Spleen (tissue), 11 donors: ENCODE data around the gene ZNF429. TPM values are rescaled to one million over a fixed set of nuclear protein-coding genes. Genes with fewer than 3 reads are reported as not detected.
A peak's percentile ranks its signal among the peaks of the same experiment; 100 is the strongest.

Experiments
- DNase-seq: peaks from one replicate; pipeline ENCODE4 v3.0.0-alpha.2; 2020
- H3K27ac ChIP-seq, 8 donors: fragments of 200-600 bp; sonication (generic) in 7 of 8; 1 replicate in 4 of 8; 2 replicates in 4 of 8; pipeline versions ENCODE4 v1.5.0 to v1.8.0; 2016 to 2021; ENCODE audit warnings: inconsistent platforms in 4 of 8, mild to moderate bottlenecking in 4 of 8, moderate library complexity in 1 of 8
- H3K27me3 ChIP-seq, 7 donors: fragments of 200-600 bp; sonication (generic) in 6 of 7; replicated peaks in 1 of 7; 1 replicate in 4 of 7; 2 replicates in 3 of 7; pipeline versions ENCODE4 v1.5.0 to v1.8.0; 2016 to 2021; ENCODE audit warnings: inconsistent platforms in 3 of 7, mild to moderate bottlenecking in 1 of 7
- H3K36me3 ChIP-seq, 6 donors: fragments of 200-600 bp; sonication (generic) in 5 of 6; 1 replicate in 4 of 6; 2 replicates in 2 of 6; pipeline versions ENCODE4 v1.5.0 to v1.8.0; 2016 to 2021; ENCODE audit warnings: inconsistent platforms in 2 of 6
- H3K4me1 ChIP-seq, 6 donors: fragments of 200-600 bp; sonication (generic) in 5 of 6; 1 replicate in 3 of 6; 2 replicates in 3 of 6; pipeline versions ENCODE4 v1.5.0 to v1.8.0; 2016 to 2021; ENCODE audit warnings: inconsistent platforms in 3 of 6
- H3K4me3 ChIP-seq, 8 donors: fragments of 200-600 bp; sonication (generic) in 7 of 8; 1 replicate in 4 of 8; 2 replicates in 4 of 8; pipeline versions ENCODE4 v1.5.0 to v1.8.0; 2016 to 2021; ENCODE audit warnings: inconsistent platforms in 4 of 8, mild to moderate bottlenecking in 4 of 8, moderate library complexity in 2 of 8
- H3K9me3 ChIP-seq, 8 donors: fragments of 200-600 bp; sonication (generic) in 7 of 8; 1 replicate in 4 of 8; 2 replicates in 4 of 8; pipeline versions ENCODE4 v1.5.0 to v1.8.0; 2016 to 2021; ENCODE audit warnings: inconsistent platforms in 4 of 8
- POLR2A ChIP-seq, 3 donors: fragments of 450-650 bp; IDR thresholded peaks; one replicate each; pipeline ENCODE4 v1.5.1; 2017; ENCODE audit warnings: antibody characterized with exemption in 3 of 3, mild to moderate bottlenecking in 1 of 3
- POLR2AphosphoS5 ChIP-seq, 3 donors: sonication (generic); formaldehyde crosslinking; IDR thresholded peaks; one replicate each; pipeline ENCODE4 v1.5.1; 2017; ENCODE audit warnings: antibody characterized with exemption in 3 of 3
- WGBS, 5 donors: extraction: QIAGEN DNeasy Blood & Tissue Kit in 3 of 5; methylation state at CpG; one replicate each; pipeline versions ENCODE4 v1.1.5 to v1.1.7; 2013 to 2018; 5-methylcytosine and 5-hydroxymethylcytosine counted together
- intact Hi-C: fragments of 100-400 bp; cut with DNase I; formaldehyde crosslinking; loops from one replicate; pipeline ENCODE4 v1.15.0; 2023; ENCODE audit warnings: low total_unique reads
- polyA plus RNA-seq, 3 donors: library from polyadenylated mRNA; stranded (reverse); fragments of 200-250 nt; gene quantifications; one replicate each; pipeline ENCODE4 v1.2.1, GENCODE V29; 2013
- total RNA-seq, 7 donors: library from RNA; depleted of rRNA in 3 of 7; stranded (reverse); fragments of >200 nt in 3 of 7; fragmentation: NEBNext Ultra II Directional in 4 of 7; extraction: Animal tissue kit (Norgen Biotek cat#: 25700) in 4 of 7; gene quantifications; one replicate each; pipeline versions ENCODE4 v1.1.0 to v1.2.1, GENCODE V29; 2016 to 2021
- TF ChIP-seq, protein P1 (sequence below), 11 experiments: fragments of 200-600 bp in 7 of 11; fragments of 450-650 bp in 4 of 11; sonication (generic) in 4 of 11; IDR thresholded peaks in 8 of 11; conservative IDR thresholded peaks in 3 of 11; 1 replicate in 7 of 11; 2 replicates in 4 of 11; pipeline versions ENCODE4 v1.4.0 to v1.8.0; 2016 to 2021; ENCODE audit warnings: antibody characterized with exemption in 11 of 11, inconsistent platforms in 4 of 11, mild to moderate bottlenecking in 1 of 11
- donor health status: healthy with polysubstance abuse.
- donor health status: DM: no; HTN: no; CAD: no; lungs with moderate emphysema.
- donor health status: DM: no; HTN: no; CAD: no.
- donor health status: Bipolar disorder and iron deficiency.
- donor health status: healthy.
- donor health status: DM: no; HTN: no; CAD: no.
- donor health status: DM: yes; HTN: yes; CAD: no.

The ZNF429 gene
- total and polyA plus RNA-seq, 10 donors: 6.9 to 45.0 (median 16.9) TPM

DNA sequence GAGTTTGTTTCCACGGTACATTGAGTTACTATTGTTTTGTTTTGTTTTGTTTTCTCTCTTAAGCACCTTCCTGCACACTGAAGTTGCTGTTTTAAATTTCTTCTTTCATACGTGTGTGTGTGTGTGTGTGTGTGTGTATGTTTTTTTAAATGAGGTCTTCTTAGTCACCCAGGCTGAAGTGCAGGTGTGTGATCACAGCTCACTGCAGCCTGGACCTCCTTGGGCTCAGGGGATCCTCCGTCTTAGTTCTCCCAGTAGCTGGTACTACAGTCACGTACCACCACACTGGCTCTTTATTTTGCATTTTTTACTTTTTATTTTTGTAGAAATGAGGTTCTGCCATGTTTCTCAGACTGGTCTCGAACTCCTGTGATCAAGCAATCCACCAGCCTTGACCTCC is 20.8 kb upstream of the ZNF429 start:
- Histone ChIP-seq H3K27ac (no peak overlapping the region), H3K9me3 (peaks cover 0 to 48% (median 7%) of the 10 kb centered on the region in 8 donors), H3K4me1 (no peaks in the 10 kb centered on the region), H3K36me3 (no peaks in the 10 kb centered on the region), H3K4me3 (no peak overlapping the region), H3K27me3 (no peaks in the 10 kb centered on the region)
- intact Hi-C loops: loop anchor here (5.0 kb wide), 1 partner anchor 213 kb away; no protein-coding TSS in a partner anchor
- 88 to 93% (median 90%) methylated on average over 5 of the region's 5 CpGs for WGBS, 5 donors
- TF ChIP-seq POLR2A (IDR thresholded peaks at IDR 0.05): no peak
- TF ChIP-seq, protein P1, sequence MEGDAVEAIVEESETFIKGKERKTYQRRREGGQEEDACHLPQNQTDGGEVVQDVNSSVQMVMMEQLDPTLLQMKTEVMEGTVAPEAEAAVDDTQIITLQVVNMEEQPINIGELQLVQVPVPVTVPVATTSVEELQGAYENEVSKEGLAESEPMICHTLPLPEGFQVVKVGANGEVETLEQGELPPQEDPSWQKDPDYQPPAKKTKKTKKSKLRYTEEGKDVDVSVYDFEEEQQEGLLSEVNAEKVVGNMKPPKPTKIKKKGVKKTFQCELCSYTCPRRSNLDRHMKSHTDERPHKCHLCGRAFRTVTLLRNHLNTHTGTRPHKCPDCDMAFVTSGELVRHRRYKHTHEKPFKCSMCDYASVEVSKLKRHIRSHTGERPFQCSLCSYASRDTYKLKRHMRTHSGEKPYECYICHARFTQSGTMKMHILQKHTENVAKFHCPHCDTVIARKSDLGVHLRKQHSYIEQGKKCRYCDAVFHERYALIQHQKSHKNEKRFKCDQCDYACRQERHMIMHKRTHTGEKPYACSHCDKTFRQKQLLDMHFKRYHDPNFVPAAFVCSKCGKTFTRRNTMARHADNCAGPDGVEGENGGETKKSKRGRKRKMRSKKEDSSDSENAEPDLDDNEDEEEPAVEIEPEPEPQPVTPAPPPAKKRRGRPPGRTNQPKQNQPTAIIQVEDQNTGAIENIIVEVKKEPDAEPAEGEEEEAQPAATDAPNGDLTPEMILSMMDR (IDR thresholded peaks at IDR 0.05 in 8 of 11, conservative IDR thresholded peaks at IDR 0.05 in 3 of 11): no peak
- TF ChIP-seq POLR2AphosphoS5 (IDR thresholded peaks at IDR 0.05): no peak
- no peak for DNase-seq

DNA sequence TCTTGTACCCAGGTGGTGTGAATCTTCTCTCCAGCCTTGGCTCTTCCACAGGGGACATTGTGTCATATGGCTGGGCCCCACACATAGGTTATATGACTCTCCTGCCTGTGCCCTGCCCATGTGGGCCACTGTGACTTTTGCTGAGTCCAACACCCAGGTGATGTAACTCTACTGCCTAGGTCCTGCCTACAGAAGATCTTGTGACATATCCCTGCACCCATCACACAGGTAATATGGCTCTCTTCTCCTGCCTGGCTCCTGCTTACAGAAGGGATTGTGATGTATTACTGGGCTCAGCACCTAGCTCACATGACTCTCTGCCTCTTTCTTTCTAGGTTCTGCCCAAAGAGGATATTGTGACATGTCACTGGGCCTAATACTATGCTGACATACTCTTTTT is 19.5 kb upstream of the ZNF429 start:
- intact Hi-C loops: no loop called here

DNA sequence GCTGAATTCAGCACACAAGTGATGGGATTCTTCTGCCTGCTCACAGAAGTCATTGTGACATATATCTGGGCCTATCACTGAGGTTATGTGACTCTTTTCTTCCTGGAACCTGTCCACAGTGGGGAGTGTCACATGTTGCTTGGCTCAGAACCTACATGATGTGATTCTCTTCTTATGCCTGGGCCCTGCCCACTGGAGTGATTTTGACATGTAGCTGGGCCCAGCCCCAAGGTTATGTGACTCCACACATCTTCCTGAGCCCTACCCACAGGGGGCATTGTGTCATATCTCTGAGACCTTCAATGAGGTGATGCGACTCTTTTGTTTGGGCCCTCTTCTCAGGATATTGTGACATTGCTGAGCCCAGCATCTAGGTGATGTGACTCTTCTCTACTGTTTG is 17.4 kb upstream of the ZNF429 start:
- Histone ChIP-seq H3K27ac (peak overlapping the region in 2 of 8 donors; percentile 38 to 55), H3K9me3 (peaks cover 0 to 41% (median 7%) of the 10 kb centered on the region in 8 donors), H3K27me3 (no peaks in the 10 kb centered on the region), H3K36me3 (no peaks in the 10 kb centered on the region), H3K4me3 (no peak overlapping the region), H3K4me1 (no peaks in the 10 kb centered on the region)
- DNase-seq: no peak
- no peak for TF ChIP-seq POLR2AphosphoS5 (IDR thresholded peaks at IDR 0.05)
- no peak for TF ChIP-seq POLR2A (IDR thresholded peaks at IDR 0.05)
- TF ChIP-seq, protein P1 (IDR thresholded peaks at IDR 0.05 in 8 of 11, conservative IDR thresholded peaks at IDR 0.05 in 3 of 11): no peak
- intact Hi-C loops: no loop called here
- WGBS, 5 donors: 81 to 100% (median 97%) methylated on average over 1 of the region's 1 CpG

More for the DNA sequence above, 19.5 kb upstream of the ZNF429 start:
- DNase-seq: no peak
- TF ChIP-seq POLR2AphosphoS5 (IDR thresholded peaks at IDR 0.05) (no peak), POLR2A (IDR thresholded peaks at IDR 0.05) (no peak)
- TF ChIP-seq, protein P1 (IDR thresholded peaks at IDR 0.05 in 8 of 11, conservative IDR thresholded peaks at IDR 0.05 in 3 of 11): no peak
- Histone ChIP-seq H3K36me3 (no peaks in the 10 kb centered on the region), H3K4me3 (no peak overlapping the region), H3K9me3 (peaks cover 0 to 50% (median 7%) of the 10 kb centered on the region in 8 donors), H3K27ac (no peak overlapping the region), H3K27me3 (no peaks in the 10 kb centered on the region), H3K4me1 (no peaks in the 10 kb centered on the region)

DNA sequence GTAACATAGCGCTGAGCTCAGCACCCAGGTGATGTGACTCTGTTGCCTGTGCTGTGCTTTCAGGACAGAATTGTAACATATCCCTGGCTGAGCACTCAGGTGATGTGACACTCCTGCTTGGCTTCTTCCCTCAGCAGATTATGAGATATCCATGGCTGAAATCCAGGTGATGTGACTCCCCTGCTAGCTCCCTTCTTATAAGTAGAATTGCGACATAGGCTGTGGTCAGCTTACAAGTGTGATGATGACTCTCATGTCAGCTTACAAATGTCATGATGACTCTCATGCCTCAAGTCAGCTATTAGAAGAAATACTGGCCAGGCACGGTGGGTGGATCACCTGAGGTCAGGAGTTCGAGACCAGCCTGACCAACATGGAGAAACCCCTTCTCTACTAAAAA is 14.3 kb upstream of the ZNF429 start:
- no peaks in the 10 kb centered on the region for H3K4me1 ChIP-seq
- TF ChIP-seq POLR2A (IDR thresholded peaks at IDR 0.05) (no peak), POLR2AphosphoS5 (IDR thresholded peaks at IDR 0.05) (no peak)
- TF ChIP-seq, protein P1 (IDR thresholded peaks at IDR 0.05 in 8 of 11, conservative IDR thresholded peaks at IDR 0.05 in 3 of 11): no peak
- H3K36me3 ChIP-seq: no peaks in the 10 kb centered on the region
- WGBS, 5 donors: 66 to 70% (median 67%) methylated on average over 3 to 4 of the region's 4 CpGs
- peaks cover 0 to 25% (median 0%) of the 10 kb centered on the region in 8 donors for H3K9me3 ChIP-seq
- no peak overlapping the region for H3K4me3 ChIP-seq
- DNase-seq: no peak
- intact Hi-C loops: no loop called here
- H3K27ac ChIP-seq: peak overlapping the region in 1 of 8 donors; percentile 88
- H3K27me3 ChIP-seq: no peaks in the 10 kb centered on the region
